Measurements from ENCODE around the gene HUNK.
"Not testable (repeated sequence)": the region's sequence is repeated elsewhere in the genome, so short reads cannot be mapped to it uniquely, and the experiment has no call there.

Gene HUNK

DNA sequence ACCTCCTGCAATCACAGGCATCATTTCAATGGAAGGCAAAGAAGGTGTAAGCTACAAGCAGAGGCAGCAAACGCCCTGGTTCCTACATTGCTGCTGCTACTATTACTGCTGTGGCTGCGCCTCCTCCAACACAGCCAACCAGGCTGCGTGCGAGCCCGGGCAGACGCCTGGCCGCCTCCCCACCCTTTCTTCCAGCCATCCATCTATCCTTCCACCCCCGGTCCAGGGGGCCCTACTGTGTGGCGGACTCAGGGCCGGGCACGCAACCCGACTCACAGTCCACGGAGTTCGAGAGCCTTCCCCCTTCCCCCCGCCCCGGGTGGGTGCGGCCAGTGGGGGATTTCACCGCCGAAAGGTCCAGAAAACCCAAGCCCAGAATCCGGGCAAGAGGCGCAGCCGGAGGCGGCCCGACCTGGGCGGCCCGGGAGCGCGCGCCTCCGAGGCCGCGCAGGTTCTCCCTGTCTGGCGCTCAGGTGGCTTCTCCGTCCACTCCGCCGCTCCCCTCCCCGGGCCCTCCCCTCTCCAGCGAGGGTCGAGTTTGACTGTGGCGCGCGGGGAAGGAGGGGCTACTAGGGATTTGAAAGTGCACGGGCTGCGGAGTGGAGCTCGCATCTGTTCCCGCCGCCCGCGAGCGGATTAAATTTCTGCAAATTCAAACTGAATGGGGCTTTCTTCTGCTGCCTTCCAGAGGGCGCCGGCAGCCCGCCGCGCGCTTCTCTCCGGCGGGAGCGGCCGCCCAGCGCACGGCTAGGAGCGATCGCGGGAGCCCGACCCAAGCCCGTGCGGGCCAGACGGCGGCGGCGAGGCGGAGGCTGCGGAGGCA, at the start of gene HUNK:
TSS of gene HUNK (plus strand) at position 569 of the 823 bp plus-strand sequence. CDS start 655 bp downstream, outside the sequence.
- no peak for DNase-seq (ENCODE audit: low read depth in 2 of 2, low spot score in 1 of 2)

DNA sequence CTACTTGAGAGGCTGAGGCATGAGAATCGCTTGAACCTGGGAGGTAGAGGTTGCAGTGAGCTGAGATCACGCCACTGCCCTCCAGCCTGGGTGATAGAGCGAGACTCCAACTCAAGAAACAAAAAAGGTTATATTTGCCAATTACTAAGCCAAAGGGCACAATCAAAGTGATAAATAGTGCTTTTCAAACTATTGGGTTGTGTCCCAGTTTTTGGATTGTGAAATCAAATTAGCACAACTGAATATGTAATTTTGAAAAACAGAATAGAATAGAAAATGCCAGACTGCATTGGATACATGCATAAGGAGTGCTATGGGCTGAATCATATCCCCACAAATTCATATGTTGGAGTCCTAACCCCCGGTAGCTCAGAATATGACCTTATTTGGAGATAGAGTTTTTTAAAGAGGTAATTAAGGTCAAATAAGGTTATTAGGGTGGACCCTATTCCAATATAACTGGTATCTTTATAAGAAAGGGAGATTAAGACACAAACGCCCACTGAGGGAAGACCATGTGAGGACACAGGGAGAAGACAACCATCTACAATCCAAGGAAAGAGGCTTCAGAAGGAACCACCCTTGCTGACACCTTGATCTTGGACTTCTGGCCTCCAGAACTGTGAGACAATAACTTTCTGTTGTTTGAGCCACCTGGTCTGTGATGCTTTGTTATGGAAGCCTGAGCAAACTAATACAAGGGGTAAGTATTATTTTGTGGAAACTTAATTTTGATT, 42.9 kb upstream of the HUNK start:
- DNase-seq (ENCODE audit: low read depth in 2 of 2, low spot score in 1 of 2), result no peak

DNA sequence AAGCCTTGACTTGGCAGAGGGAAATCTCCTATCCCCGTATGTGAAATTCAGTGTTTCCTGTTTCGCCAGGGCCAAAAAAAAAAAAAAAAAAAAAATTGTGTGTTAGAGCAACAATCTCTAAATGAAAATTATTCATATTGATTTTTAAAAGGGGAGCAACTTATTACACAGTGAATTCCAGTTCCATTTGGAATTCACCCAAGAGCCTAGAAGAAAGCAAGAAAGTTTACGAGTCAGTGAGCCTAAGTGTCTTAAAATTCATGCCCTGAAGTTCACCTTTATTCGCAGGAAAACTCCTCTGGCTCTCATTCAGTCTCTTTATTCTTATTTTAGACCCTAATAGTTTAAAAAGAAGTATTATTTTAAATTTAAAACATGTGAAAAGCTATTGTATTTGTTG, 42.1 kb upstream of the HUNK start:
- DNase-seq (ENCODE audit: low read depth in 2 of 2, low spot score in 1 of 2), result no peak

DNA sequence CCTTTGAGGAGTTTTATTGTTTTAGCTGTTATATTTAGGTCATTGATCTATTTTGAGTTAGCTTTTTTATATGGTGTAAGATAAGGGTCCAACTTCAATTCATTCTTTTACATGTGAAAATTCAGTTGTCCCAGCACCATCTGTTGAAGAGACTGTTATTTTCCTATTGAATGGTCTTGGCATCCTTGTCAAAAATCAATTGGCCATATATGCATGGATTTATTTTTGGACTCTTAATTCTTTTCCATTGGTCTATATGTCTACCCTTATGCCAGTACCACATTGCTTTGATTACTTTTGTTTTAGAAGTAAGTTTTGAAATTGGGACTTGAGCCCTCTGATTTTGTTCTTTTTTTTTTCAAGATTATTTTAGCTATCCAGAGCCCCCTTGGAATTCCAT, 35.8 kb upstream of the HUNK start:
- DNase-seq (ENCODE audit: low read depth in 2 of 2, low spot score in 1 of 2), result no peak

DNA sequence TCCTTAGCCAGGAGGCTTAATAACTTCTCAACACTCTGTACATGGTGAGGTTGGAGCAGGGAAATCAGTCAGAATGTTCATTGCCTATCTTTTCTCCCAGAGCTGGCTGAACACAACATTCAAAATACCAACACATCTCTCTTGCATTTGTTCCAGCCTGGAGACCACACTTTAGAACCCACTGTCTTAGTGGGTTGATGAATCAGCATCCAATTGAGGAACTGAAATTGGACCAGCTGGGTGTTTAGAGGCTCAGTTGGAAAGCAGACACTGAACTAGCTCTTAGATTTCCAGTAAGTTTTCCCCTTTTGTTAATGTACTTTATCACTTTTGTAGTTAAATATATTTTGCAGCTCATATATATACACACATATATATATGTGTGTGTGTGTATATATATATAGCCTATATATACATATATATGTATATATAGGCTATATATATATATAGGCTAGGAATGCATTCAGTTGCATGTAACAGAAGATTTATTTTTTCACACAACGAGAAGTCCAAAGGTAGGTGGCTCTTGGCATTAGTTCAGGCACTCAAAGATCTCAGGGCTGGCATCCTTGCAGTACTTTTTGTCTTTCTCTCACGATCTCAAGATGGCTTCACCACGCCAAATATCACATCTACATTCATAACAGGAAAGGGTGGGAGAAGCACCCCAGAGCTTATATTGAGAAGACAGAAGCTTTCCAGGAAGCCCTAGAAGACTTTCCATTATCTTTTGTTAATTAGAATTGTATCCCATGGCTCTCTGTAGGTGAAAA, 35.0 kb upstream of the HUNK start:
- no peak for DNase-seq (ENCODE audit: low read depth in 2 of 2, low spot score in 1 of 2)

DNA sequence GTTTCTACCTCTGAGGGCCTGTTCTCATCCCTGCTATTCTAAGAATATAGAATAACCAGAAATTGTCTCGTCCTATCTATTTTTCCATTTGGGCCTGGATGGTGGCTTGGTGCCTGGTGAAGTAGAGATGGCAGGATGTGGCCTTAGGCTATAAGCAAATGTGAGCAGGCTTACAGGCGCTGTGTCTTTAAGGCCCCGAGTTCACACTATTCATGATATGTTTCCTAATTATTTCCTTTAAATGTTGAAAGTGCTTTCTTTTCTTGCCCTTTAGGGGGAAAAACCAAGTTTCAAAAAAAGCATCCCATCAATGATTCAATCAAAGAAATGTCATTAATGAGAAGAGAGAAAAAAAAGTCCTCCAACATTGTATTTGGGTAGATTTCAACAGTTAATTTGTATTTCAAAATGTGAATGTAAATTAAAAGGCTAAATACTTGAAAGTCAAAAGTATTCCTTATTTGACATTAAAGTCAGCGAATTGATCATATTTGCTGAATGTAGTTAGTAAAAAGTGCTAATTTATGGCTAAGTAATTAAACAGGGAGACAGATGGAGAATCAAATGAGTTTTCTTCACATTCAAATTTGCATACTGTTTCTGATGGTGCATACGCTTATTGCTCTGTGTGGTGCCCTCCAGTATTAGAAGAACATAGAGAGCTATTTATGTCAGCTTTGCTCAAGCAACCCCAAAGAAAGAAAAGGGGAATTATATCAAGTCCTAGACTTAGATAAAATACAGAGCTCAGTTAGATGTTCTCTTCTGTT, 34.0 kb upstream of the HUNK start:
- DNase-seq (ENCODE audit: low read depth in 2 of 2, low spot score in 1 of 2), result no peak

DNA sequence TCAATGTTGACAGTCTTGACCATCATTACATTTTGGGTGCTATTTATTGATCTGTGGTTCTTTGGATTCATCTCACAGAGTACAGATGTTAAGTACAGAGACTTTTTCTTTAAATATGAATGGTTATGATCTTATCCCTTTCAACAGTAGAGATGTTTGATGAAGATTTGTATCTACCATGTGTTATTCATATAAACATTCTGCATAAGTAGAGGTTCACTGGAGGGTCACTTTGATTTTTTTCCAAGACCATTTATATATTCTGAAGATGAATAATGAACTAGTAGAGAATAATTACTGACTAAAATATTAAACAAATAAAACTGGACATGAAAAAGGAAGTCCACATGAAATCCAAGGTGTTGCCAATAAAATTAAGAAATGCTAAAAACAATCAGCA, 28.6 kb upstream of the HUNK start:
- DNase-seq (ENCODE audit: low read depth in 2 of 2, low spot score in 1 of 2), result no peak

DNA sequence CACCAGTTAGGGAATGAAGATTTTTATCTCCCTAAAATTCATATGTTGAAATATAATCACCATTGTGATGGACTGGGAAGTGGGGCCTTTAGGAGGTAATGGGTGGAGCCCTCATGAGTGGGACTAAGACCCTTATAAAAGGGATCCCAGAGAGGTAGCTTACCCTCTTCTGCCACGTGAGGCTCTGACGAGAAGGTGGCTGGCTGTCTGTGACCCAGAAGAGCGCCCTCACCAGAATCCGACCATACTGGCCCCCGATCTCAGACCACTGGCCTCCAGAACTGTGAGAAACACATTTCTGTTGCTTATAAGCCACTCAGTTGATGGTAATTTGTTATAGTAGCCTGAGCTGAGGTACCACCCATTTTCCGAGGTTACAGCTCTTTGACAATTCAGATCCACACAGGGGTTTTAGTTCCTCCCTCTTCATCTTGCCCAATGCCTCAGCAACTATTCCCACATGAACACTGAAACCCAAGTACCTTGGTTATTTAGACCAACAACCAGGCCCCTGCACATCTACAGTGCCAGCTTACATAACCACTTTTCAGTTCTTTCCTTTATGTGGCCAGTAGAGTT, 27.6 kb upstream of the HUNK start:
- no peak for DNase-seq (ENCODE audit: low read depth in 2 of 2, low spot score in 1 of 2)

DNA sequence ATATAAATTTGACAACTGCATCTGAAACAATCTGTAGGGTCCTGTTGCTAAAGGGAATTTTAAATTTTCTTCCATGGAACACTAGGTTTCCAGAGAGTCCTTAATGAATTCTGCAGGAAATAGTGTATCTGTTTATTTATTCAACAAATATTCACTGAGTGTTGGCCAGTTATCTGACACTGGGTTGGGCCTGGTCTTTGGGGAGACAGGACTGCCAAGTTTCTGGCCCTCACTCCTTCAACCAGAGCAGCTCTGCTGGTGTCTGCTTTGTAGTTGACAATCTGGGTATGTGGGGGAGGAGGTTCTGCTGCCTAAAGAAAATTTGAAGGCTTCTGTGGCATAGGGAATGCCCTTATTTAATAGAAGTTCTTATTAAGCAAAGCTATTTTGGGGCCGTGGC, 26.1 kb upstream of the HUNK start:
- DNase-seq (ENCODE audit: low read depth in 2 of 2, low spot score in 1 of 2), result no peak

DNA sequence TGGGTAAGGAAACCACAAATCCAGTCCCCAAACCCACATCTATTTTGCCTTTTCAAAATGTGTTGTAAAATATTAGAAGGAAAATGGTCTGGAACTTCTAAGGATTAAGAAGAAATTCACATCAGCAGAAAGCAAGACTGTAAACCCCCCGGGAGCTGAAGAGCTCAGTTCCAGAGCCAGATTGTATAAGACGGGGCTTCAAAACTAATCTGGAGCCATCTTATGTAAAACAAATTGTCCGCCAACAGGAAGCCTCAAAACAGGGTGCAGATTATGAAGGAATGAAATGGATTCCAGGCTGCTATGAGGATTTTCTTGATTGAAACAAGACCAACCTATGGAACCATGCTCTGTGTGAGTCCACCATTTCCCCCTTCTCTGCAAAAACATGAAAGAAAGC, 25.1 kb upstream of the HUNK start:
- DNase-seq (ENCODE audit: low read depth in 2 of 2, low spot score in 1 of 2), result no peak

DNA sequence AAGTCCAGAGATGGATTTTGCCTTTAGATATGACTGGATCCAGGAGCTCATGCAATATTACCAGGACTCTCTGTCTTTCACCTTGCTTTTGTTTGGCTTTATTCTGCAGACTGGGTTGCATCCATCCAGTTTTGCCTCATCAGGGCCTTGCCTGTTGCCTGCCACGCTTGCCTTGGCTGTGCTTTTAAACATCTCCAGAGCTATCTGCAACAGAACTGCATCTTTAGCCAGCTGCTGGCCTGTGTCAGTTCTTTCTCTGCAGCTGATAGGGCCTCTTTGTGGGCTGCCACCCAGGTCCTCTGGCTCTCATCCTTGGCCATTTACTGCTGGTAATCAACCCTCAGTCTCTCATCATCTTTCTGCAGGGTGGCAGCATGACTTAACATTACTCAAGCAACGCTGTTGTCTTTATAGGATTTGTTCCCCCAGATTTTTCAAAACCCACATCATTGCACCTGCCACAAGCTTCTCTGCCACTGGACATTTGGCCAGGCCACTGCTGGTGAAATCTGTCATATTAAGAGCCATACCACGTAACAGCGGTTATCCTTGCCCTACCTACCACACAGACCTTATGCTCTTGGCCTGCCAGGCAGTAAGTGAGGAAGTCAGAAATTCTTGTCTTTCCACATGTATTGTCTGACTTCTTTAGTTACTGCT, 24.4 kb upstream of the HUNK start:
- no peak for DNase-seq (ENCODE audit: low read depth in 2 of 2, low spot score in 1 of 2)

DNA sequence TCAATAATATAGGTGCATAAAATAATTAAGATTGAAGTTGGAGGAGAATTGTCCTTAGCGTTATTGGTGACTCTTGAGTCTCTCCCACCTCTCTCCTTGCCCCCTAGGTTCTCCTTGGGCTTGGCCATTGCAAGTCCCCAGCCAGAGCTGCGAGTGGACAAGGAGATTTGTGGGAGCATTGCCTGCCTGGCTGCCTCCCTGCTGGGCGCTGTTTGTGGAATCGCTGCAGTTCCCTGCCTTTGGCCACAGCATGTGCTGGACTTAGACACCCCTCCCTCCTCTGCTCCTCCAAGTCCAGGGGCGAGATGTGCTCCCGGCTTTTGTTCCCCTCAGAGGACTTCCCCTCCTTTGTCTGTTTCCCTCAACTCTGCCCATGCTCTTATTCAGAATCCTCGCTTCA, 21.9 kb upstream of the HUNK start:
- DNase-seq (ENCODE audit: low read depth in 2 of 2, low spot score in 1 of 2), result no peak

DNA sequence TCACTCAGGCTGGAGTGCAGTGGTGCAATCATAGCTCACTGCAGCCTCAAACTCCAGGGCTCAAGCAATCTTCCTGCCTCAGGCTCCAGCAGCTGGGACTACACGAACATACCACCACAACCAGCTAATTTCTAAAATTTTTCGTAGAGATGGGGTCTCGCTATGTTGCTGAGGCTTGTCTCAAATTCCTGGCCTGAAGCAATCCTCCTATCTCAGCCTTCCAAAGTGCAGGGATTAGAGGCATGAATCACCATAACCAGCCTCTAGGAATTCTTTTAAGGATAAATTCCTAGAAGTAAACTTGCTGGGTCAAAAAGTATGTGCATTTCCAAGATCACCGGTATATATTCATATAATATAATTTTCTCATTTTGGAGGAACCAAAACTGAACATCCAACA, 17.6 kb upstream of the HUNK start:
- DNase-seq (ENCODE audit: low read depth in 2 of 2, low spot score in 1 of 2), result no peak

DNA sequence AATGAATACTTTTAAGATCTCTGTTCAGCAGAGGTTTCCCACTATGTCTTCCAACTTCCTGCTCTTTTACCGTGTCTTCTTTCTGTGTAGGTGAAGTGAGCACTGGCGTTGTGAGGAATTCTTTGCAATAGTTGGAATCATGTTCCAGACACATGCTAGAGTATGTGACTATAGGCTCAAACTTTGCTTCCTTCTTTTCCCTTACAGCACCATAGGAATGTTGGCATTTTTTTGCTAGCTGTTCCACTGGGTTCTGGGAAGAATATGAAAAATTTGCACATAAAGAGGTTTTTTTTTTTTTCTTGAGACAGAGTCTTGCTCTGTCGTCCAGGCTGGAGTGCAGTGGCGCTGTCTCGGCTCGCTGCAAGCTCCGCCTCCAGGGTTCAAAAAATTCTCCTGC, 15.7 kb upstream of the HUNK start:
- no peak for DNase-seq (ENCODE audit: low read depth in 2 of 2, low spot score in 1 of 2)

DNA sequence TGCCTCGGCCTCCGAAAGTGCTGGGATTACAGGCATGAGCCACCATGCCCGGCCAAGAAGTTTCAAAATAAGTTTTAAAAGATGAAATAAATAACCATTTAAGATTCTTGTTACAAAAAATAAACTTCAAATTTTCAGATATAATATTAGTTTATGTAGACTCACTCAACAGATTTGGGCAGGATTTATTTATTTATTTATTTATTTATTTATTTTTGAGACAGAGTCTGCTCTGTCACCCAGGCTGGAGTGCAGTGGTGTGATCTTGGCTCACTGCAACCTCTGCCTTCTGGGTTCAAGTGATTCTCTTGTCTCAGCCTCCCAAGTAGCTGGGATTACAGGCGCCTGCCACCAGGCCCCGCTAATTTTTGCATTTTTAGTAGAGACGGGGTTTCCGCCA, 15.2 kb upstream of the HUNK start:
- not testable (repeated sequence) for DNase-seq (ENCODE audit: low read depth in 2 of 2, low spot score in 1 of 2)

DNA sequence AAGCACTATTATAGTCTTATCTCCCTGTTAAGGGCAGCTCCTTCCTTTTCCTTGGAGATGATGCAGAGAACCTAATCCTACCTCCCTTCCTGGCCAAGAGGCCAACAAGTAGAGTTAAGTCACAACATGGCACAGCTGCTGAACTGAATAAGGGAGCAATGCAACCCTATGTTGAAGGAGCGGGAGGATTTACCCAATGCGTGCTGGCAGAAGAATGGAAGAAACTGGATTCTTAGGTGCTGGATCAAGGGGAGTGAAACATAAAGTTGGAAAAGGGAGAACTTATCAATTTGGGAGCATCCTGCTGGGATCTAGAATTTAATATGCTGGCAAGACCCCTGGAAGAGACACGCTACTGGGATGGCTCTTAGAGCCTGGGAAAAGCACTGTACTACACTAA, 12.0 kb upstream of the HUNK start:
- DNase-seq (ENCODE audit: low read depth in 2 of 2, low spot score in 1 of 2), result no peak

DNA sequence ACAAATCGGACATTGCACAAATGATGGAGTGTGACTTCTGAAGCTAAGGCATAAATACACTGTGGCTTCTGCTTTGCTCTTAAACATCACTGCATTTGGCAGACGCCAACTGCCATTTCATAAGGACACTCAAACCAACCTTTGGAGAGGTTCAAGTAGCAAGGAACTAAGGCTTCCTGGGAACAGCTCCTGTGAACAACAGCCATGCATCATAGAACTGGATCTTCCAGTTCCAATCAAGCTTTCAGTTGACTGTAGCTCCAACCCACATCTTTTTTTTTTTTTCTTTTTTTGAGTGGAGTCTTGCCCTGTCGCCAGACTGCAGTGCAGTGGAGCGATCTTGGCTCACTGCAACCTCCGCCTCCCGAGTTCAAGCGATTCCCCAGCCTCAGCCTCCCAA, 10.7 kb upstream of the HUNK start:
- DNase-seq (ENCODE audit: low read depth in 2 of 2, low spot score in 1 of 2), result no peak

DNA sequence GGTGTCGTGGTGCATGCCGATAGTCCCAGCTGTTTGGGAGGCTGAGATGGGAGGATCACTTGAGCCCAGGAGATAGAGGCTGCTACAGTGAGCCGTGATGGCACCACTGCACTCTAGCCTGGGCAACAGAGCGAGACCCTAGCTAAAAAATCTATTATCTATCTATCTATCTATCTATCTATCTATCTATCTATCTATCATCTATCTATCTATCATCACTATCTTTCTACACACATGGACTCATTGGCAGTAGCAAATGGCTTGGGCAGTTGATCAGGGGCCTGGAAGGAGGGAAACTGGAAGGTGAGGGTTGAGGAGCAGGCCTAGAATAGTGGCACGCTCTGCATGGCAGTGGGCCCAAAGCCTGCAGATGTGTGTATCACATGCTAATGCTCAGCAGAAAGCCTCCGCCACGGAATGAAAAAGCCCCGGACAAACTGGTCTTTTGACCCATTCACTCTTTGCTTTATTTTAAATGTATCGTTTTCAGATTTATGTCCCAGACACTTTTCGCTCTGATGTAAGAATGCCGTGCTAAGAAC, 7.3 kb upstream of the HUNK start:
- DNase-seq (ENCODE audit: low read depth in 2 of 2, low spot score in 1 of 2), result no peak

DNA sequence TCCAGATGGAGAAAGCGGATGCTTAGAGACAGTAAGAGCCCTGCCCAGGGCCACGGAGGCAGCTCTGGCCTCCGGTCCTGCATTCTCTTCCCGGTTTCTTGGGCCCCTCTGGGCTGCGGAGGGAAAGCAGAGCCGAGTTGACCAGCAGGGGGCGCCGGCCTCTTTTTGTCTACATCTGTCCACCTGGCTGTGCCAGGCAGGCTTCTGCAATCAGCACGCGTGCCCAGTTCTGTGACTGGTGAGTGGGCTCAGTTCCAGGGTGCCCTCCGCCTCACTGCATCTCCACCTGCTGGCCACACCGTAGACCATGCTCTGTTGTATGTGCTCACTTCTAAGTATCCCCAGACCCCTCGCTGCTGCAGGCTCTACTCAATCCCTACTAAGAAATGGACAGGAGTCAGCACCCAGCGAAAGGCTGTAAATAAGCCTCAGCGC, 6.7 kb upstream of the HUNK start:
- DNase-seq (ENCODE audit: low read depth in 2 of 2, low spot score in 1 of 2), result peak in 1 of 2 donors; percentile 35

DNA sequence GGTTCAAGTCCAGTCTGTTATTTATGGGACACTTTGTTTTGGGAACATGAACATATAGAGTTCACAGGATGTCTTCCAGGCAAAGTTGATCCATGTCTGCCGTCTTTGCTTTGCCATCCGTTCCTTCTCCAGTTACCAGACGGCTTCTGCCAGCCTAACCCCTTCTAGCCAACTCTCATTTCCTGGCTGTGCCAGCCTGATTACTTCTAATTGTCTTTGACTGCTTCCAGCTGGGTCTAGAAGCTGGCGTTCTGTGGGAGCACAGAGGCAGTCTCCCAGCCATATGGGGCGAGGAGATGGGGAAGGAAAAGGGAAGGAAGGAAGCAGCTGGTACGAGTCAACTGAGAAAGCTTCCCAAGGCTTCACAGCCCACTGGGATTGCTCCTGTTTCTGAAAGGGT, 3.1 kb upstream of the HUNK start:
- DNase-seq (ENCODE audit: low read depth in 2 of 2, low spot score in 1 of 2), result no peak

All from stimulated activated CD8-positive, alpha-beta memory T cell treated with anti-CD3 and anti-CD28 coated beads, Interleukin-4, amount 100 ng/mL, for 4 hours (primary cell).